Hindlimb muscle (tissue), 1 donor: Measurements from ENCODE around the gene BACE1. TPM values are rescaled to one million over a fixed set of nuclear protein-coding genes. Genes with fewer than 3 reads are reported as not detected.
A peak's percentile ranks its signal among the peaks of the same experiment; 100 is the strongest.
"Not testable (repeated sequence)": the region's sequence is repeated elsewhere in the genome, so short reads cannot be mapped to it uniquely, and the experiment has no call there.

Experiments used
- DNase-seq: peaks from one replicate; pipeline ENCODE4 v3.0.0-alpha.2; 2013
- polyA plus RNA-seq: library from polyadenylated mRNA; unstranded; fragments of 120-200 nt; gene quantifications from one replicate; pipeline ENCODE4 v1.2.1, GENCODE V29; 2013; ENCODE audit not compliant: insufficient read length

The BACE1 gene
- 34.0 TPM for polyA plus RNA-seq

DNA sequence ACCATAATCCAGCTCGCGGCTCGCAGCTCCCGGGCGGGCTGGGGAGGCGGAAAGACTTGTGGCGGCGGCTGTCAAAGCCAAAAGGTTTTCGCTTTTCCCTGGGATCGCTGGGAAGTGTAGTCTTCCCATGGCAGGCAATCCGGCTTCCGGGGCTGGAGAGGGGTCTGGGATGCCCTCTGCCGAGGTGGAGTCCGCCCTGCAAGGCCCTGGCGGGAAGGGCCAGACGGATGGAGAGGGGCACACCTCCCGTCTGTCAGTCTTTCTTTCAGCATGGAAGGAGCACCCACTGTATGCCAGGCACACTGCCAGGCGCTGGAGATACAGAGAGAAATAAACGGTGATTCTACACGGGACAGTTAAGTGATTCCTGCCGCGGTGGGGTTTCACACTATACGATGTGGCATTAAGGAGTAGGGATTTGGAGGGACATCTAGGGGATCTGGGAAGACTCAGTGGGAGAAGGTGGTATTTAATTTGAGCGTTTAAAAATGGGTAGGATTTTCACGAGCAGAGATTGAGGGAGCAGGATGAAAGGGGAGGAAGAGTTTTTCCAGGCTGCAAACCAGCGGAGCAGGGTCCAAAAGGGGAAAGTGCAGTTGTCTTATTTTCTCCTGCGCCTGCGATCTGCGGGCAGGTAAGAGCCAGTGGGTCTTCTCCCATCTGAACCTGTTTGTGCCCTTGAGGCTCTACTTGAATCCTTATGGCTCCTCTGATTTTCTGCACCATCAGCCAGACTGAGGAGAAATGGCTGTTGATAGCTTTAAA is at the start of gene BACE1:
Gene BACE1 (minus strand): TSS at position 60 of the 765 bp plus-strand sequence. CDS start 461 bp downstream, outside the sequence.
- peak; percentile 89 for DNase-seq

DNA sequence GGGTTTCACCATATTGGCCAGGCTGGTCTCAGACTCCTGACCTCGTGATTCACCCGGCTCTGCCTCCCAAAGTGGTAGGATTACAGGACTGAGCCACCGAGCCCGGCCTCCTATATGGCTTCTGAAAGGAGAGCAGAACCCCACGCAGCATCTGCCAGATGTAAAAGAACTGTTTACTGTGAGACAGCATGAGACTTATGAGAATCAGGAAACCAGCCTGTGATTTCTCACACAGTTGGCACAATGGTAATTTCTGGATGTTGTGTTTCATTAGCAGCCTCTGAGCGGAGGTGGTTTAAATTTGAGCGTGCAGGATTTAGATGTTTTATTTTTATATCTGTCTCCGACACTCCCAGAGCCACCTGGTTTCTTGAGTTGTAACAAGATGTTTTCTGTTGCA is 45.4 kb upstream of the BACE1 start:
- no peak for DNase-seq

DNA sequence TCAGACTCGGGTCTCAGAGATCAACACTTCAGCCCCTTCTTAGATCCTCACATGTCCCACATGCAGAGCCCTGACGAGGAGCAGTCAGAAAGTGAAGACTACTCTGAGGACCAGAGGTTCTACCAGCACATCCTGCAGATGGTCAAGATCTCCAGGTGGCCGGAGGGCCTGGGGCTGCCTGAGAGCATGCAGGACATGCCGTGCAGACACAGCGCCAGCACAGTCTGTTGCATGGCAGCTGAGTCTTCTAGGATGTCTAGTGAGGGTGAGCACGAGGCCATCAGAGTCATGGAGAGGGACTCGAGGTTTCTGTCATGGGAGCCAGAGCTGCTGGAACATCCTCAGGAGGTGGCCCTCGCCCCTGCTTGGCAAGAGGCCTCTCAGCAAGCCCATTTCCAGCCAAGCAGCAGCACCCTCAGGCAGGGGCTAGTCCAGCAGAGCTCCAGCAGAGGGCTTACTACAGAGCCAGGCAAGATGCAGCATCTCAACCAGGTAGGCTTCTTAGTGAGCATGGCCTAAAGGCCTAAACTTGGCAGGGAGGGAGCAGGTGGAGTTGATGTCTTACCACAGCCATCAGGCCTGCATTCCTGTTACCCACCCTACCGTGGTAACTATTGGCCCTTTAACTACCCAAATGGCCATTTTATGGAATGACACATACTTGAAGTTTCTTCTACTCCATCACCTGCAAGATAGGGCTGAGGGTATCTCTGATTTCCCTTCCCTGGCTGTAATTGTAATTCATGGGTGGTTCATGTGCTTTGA is 40.3 kb upstream of the BACE1 start:
- no peak for DNase-seq

DNA sequence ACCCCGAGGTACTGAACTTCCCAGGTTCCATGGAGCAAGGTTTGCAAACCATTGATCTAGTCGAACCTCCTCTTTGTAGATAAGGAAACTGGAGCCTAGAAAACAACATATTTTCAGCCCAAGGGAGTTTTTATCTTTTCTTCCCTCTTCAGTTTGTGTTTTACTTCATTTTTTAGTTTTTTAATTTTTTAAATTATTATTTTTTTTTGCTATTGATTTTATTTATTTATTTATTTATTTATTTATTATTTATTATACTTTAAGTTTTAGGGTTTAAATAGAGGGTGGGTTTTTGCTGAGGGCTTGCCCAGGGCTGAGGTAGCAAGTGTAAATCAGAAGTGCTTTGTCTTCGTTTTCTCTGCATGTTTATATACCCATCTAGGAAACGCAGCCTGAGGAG is 38.5 kb upstream of the BACE1 start:
- DNase-seq = no peak

DNA sequence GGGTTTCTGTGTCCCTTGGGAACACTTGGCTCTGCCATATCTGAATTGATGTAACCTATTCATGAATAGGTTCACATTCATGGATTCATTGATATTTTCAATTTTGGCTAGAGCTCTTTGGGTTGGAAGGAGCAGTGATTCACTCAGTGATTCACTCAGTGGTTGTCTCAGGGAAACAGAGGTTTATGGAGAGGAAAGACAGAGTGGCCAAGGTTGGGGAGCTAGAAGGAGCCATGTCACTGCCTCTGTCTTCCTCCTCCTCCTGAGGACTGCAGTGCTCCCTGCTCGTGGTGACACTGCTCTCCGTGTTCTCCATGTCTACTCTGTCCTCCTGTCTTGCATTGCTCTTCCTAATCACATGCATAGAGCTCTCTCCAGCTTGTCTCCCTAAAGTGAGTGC is 29.0 kb upstream of the BACE1 start:
- no peak for DNase-seq

DNA sequence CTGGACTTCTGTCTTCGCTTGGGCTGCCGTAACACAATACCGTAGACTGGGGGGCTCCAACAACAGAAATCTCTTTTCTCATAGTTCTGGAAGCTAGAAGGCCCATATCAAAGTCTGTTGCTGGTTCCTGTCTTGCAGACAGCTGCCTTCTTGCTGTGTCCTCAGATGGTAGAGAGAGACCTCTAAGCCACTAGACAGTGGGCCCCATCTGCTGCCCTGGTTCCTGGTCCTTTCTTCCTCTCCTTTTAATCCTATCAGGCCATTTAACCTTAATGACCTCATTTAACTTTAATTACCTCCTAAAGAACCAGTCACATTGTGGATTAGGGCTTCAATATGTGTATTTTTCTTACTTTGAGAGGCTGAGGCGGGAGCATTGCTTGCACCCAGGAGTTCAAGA is 21.0 kb upstream of the BACE1 start:
- no peak for DNase-seq

GRCh38 chr11:117335399-117335798 is 19.3 kb upstream of the BACE1 start:
- DNase-seq = no peak

- DNase-seq = no peak
Measured at GRCh38 chr11:117334896-117335295, 18.8 kb upstream of the BACE1 start.

GRCh38 chr11:117333917-117334316 is 17.9 kb upstream of the BACE1 start:
- DNase-seq = no peak

DNA sequence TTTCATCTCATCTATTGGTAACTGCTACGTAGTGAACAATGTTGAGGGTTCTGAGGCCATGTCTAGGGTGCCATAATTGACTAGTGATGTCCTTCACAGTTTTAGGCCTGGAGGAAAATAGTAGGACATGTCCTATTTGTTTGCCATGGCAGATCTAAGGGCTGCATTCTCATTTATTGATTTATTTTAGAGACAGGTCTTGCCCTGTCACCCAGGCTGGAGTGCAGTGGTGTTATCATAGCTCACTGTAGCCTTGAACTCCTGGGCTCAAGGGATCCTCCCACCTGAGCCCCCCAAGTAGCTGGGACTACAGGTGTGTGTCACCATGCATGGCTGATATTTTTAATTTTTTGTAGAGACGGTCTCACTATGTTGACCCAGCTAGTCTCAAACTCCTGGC is 16.8 kb upstream of the BACE1 start:
- DNase-seq = no peak

- DNase-seq = no peak
Measured at GRCh38 chr11:117328375-117329010, 12.4 kb upstream of the BACE1 start.

GRCh38 chr11:117327567-117328374 is 11.7 kb upstream of the BACE1 start, which contains the start of gene CEP164:
Gene CEP164 (plus strand): TSS chr11:117327854. CDS start chr11:117338587, 10,733 bp downstream.
- DNase-seq = peak; percentile 95

GRCh38 chr11:117327255-117327566 is 11.2 kb upstream of the BACE1 start:
- DNase-seq = not testable (repeated sequence)

- no peak for DNase-seq
Measured at GRCh38 chr11:117319214-117319840, 3.3 kb upstream of the BACE1 start.

DNA sequence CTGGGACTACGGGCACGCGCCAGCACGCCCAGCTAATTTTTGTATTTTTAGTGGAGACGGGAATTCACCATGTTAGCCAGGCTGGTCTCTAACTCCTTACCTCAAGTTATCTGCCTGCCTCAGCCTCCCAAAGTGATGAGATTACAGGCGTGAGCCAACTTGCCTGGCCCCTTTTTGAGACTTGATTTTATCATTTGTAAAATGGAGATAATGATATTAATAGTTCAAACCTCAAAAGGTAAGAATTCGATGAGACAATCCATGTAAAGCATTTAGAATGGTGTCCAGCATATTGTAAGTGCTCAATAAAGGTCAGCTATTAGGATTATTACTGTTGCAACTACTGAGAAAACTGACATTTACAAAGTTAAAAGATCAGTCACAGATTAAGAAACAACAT is 2.7 kb upstream of the BACE1 start:
- DNase-seq = no peak

DNA sequence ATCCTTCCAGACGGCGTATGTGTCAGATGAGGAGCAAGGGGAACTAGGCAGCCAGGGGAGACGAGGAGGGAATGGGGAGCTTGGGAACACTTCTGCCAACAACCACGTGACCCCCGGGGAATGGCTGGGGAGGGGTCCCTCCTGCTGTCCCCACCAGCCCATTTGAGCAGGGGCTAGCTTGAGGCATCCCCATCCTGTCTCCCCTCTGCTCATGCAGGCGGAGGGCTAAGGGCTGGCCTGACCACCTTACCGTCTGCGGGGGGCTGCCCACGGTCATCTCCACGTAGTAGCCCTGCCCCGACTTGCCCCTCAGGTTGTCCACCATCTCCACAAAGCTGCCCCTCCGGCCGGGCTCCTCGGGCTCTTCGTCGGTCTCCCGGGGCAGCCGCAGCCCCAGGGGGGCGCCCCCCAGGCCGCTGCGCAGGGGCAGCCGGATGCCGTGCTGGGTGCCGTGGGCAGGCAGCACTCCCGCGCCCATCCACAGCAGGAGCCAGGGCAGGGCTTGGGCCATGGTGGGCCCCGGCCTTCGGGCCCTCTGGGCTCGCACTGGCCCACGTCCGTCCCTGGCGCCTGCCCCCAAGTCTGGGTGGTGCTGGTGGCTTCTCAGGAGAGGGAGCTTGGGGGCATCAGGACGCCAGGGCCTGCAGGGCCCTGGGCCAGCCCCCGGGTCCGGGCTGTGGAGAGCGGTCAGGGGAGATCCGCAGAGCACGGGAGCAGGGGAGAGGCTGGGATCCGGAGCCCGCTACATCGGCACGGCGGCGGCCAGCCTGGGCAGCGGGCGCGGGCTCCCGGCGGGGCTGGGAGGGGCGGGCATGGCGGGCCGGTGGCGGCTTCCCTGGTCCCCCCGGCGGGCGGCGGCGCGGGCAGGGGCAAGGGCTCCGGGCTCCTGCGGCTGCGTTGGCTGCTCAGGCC is 515 bp downstream of the BACE1 start:
- no peak for DNase-seq

DNA sequence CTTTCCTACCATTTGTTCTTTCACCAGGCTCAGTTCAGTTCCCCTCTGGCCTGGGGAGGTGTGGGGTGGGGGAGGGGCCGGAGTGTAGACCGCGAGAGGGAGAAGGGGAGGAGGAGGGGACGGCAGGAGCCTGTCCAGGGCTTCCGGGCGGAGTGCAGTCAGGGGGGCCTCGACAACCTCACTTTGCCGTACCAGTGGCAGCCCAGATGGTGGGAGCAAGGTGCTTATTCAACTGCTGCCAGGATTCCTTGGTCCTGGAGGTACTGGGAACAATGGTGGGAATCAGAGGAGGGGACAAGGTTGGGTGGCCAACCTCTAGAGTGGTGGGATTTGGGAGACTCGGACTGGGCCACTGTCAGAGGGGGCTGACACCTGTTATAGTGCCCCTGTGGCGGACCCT is 1.2 kb downstream of the BACE1 start:
- DNase-seq = no peak

DNA sequence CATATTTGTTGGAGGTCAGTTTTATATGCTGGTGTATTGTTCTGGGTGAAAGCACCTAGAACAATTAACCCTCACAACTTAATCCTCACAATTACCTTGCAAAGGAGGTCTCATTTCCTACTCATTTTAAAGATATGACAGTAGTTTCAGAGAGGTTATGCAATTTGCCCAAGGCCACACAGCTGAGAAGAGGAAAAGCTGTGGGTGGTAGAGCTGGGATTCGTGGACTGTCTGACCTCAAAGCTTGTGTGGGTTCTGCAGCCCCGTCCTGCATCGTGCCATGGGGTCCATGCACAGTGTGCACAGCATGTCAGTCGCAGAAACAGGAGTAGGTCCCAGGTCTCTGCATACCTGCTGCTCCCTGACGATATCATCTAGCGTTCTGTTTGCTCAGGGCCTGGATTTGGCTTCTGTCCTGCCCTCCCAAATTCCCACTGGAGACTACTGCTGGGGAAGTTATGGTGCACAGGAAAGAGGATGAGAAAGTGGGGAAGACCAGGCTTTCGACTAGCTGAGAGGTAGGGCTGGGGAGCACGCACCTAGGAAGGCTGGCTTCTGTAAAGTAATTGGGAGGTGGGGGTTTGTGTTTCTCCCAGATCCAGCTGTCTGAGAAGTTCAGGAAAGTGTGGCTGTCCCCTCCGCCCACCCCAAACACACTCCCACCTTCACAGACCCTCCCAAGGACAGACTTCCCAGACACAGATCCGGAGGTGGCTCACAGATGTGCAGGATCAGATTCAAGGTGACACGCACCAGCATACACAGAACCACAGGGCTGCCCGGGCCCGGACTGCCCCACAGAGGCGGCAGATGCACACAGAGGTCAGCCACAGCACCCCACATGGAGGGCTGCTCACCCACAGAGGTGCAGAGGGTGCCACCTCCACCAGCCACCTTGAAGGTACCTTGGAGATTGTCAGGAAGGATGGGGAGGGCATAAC is 2.0 kb downstream of the BACE1 start:
- DNase-seq = no peak

- no peak for DNase-seq
Measured at GRCh38 chr11:117313091-117313490, 3.0 kb downstream of the BACE1 start.

GRCh38 chr11:117309310-117309709 is 6.7 kb downstream of the BACE1 start:
- DNase-seq = no peak
